T-helper 1 cell treated with Interleukin-12 subunit alpha and Interleukin-12 subunit beta and Interleukin-4 antibody, amounts not matched to agents 30 μg/mL and 1 μg/mL, for 36 hours (primary cell): ENCODE data around the gene RPL12.
A peak's percentile ranks its signal among the peaks of the same experiment; 100 is the strongest.

Source experiments
- H3K27ac Mint-ChIP-seq: one replicate; pipeline ENCODE4 v1.8.0; 2021; ENCODE audit warnings: mild to moderate bottlenecking, mixed read lengths
- H3K27me3 Mint-ChIP-seq: one replicate; pipeline ENCODE4 v1.8.0; 2021; ENCODE audit warnings: low read depth, mixed read lengths
- H3K36me3 Mint-ChIP-seq: one replicate; pipeline ENCODE4 v1.8.0; 2021; ENCODE audit warnings: low read depth, mixed read lengths
- H3K4me1 Mint-ChIP-seq: one replicate; pipeline ENCODE4 v1.8.0; 2021; ENCODE audit warnings: low read depth, mixed read lengths
- H3K4me3 Mint-ChIP-seq: one replicate; pipeline ENCODE4 v1.8.0; 2021; ENCODE audit warnings: mild to moderate bottlenecking, moderate library complexity, mixed read lengths
- H3K9me3 Mint-ChIP-seq: one replicate; pipeline ENCODE4 v1.8.0; 2021; ENCODE audit warnings: mixed read lengths

Gene RPL12

GRCh38 chr9:127415141-127415540, 36.1 kb downstream of the RPL12 start:
- Mint-ChIP-seq H3K4me3 (no peak overlapping the region), H3K4me1 (peaks cover 6% of the 10 kb centered on the region), H3K36me3 (no peaks in the 10 kb centered on the region), H3K27ac (no peak overlapping the region), H3K27me3 (peaks cover 19% of the 10 kb centered on the region), H3K9me3 (no peaks in the 10 kb centered on the region)

- Mint-ChIP-seq H3K4me3 (no peak overlapping the region), H3K4me1 (peaks cover 6% of the 10 kb centered on the region), H3K27me3 (peaks cover 15% of the 10 kb centered on the region), H3K27ac (no peak overlapping the region), H3K9me3 (no peaks in the 10 kb centered on the region), H3K36me3 (no peaks in the 10 kb centered on the region)
These were observed 40.1 kb downstream of the RPL12 start for GRCh38 chr9:127411122-127411521.

GRCh38 chr9:127407492-127407843, 43.7 kb downstream of the RPL12 start:
- Mint-ChIP-seq H3K27ac (no peak overlapping the region), H3K4me1 (peaks cover 6% of the 10 kb centered on the region), H3K27me3 (no peaks in the 10 kb centered on the region), H3K9me3 (no peaks in the 10 kb centered on the region), H3K4me3 (no peak overlapping the region), H3K36me3 (no peaks in the 10 kb centered on the region)

- no peaks in the 10 kb centered on the region for H3K27me3 Mint-ChIP-seq
- H3K9me3 Mint-ChIP-seq = no peaks in the 10 kb centered on the region
- H3K4me3 Mint-ChIP-seq = no peak overlapping the region
- H3K36me3 Mint-ChIP-seq = no peaks in the 10 kb centered on the region
- peaks cover 6% of the 10 kb centered on the region for H3K4me1 Mint-ChIP-seq
- H3K27ac Mint-ChIP-seq = no peak overlapping the region
These were observed 44.3 kb downstream of the RPL12 start for GRCh38 chr9:127406799-127407491.

GRCh38 chr9:127405344-127406125, 45.7 kb downstream of the RPL12 start:
- Mint-ChIP-seq H3K27me3 (no peaks in the 10 kb centered on the region), H3K4me3 (no peak overlapping the region), H3K36me3 (no peaks in the 10 kb centered on the region), H3K9me3 (no peaks in the 10 kb centered on the region), H3K4me1 (no peaks in the 10 kb centered on the region), H3K27ac (no peak overlapping the region)

GRCh38 chr9:127404631-127405030, 46.6 kb downstream of the RPL12 start:
- H3K4me1 Mint-ChIP-seq = no peaks in the 10 kb centered on the region
- peaks cover 3% of the 10 kb centered on the region for H3K27me3 Mint-ChIP-seq
- no peak overlapping the region for H3K27ac Mint-ChIP-seq
- H3K36me3 Mint-ChIP-seq = no peaks in the 10 kb centered on the region
- no peaks in the 10 kb centered on the region for H3K9me3 Mint-ChIP-seq
- no peak overlapping the region for H3K4me3 Mint-ChIP-seq

- H3K27ac Mint-ChIP-seq = no peak overlapping the region
- H3K27me3 Mint-ChIP-seq = peaks cover 10% of the 10 kb centered on the region
These were observed 47.6 kb downstream of the RPL12 start for GRCh38 chr9:127403507-127404192.

GRCh38 chr9:127402401-127403090, 48.7 kb downstream of the RPL12 start:
- H3K4me3 Mint-ChIP-seq = no peak overlapping the region
- H3K36me3 Mint-ChIP-seq = no peaks in the 10 kb centered on the region

More at GRCh38 chr9:127403507-127404192, 47.6 kb downstream of the RPL12 start:
- Mint-ChIP-seq H3K4me3 (no peak overlapping the region), H3K9me3 (no peaks in the 10 kb centered on the region), H3K36me3 (no peaks in the 10 kb centered on the region), H3K4me1 (no peaks in the 10 kb centered on the region)

GRCh38 chr9:127399736-127400269, 51.4 kb downstream of the RPL12 start:
- H3K4me1 Mint-ChIP-seq = peaks cover 9% of the 10 kb centered on the region
- no peaks in the 10 kb centered on the region for H3K36me3 Mint-ChIP-seq
- no peaks in the 10 kb centered on the region for H3K9me3 Mint-ChIP-seq
- peaks cover 31% of the 10 kb centered on the region for H3K27me3 Mint-ChIP-seq
- no peak overlapping the region for H3K4me3 Mint-ChIP-seq
- H3K27ac Mint-ChIP-seq = no peak overlapping the region

More at GRCh38 chr9:127402401-127403090, 48.7 kb downstream of the RPL12 start:
- Mint-ChIP-seq H3K9me3 (no peaks in the 10 kb centered on the region), H3K27ac (no peak overlapping the region), H3K4me1 (peaks cover 6% of the 10 kb centered on the region), H3K27me3 (peaks cover 17% of the 10 kb centered on the region)

- no peaks in the 10 kb centered on the region for H3K36me3 Mint-ChIP-seq
- peaks cover 39% of the 10 kb centered on the region for H3K27me3 Mint-ChIP-seq
- H3K4me1 Mint-ChIP-seq = peaks cover 9% of the 10 kb centered on the region
- no peaks in the 10 kb centered on the region for H3K9me3 Mint-ChIP-seq
- H3K4me3 Mint-ChIP-seq = peak overlapping the region; percentile 81
- no peak overlapping the region for H3K27ac Mint-ChIP-seq
These were observed 52.3 kb downstream of the RPL12 start for GRCh38 chr9:127398715-127399400.

GRCh38 chr9:127398275-127398647, 52.9 kb downstream of the RPL12 start:
- H3K36me3 Mint-ChIP-seq = no peaks in the 10 kb centered on the region
- H3K27ac Mint-ChIP-seq = no peak overlapping the region
- peaks cover 9% of the 10 kb centered on the region for H3K4me1 Mint-ChIP-seq
- no peaks in the 10 kb centered on the region for H3K9me3 Mint-ChIP-seq
- peak overlapping the region; percentile 81 for H3K4me3 Mint-ChIP-seq
- H3K27me3 Mint-ChIP-seq = peaks cover 45% of the 10 kb centered on the region
